BLaER1 treated with 17β-estradiol and CSF1 and Interleukin-3, amounts not matched to agents 10 nM and 100 nM (cell line): ENCODE measurements around the gene UBE2L3.
A peak's percentile ranks its signal among the peaks of the same experiment; 100 is the strongest.
"Not testable (repeated sequence)": the region's sequence is repeated elsewhere in the genome, so short reads cannot be mapped to it uniquely, and the experiment has no call there.

Experiments used
- H3K27ac ChIP-seq, 11 experiments: shearing (Covaris generic); formaldehyde crosslinking; 2 replicates each; pipeline ENCODE4 v1.8.1; 2022
- H3K27me3 ChIP-seq, 11 experiments: shearing (Covaris generic); formaldehyde crosslinking; 2 replicates each; pipeline ENCODE4 v1.8.1; 2022
- H3K36me3 ChIP-seq, 11 experiments: shearing (Covaris generic); formaldehyde crosslinking; 2 replicates each; pipeline ENCODE4 v1.8.1; 2022
- H3K4me1 ChIP-seq, 10 experiments: shearing (Covaris generic); formaldehyde crosslinking; 2 replicates each; pipeline ENCODE4 v1.8.1; 2022
- H3K4me2 ChIP-seq, 11 experiments: shearing (Covaris generic); formaldehyde crosslinking; 2 replicates each; pipeline ENCODE4 v1.8.1; 2022
- H3K4me3 ChIP-seq, 10 experiments: shearing (Covaris generic); formaldehyde crosslinking; 2 replicates each; pipeline ENCODE4 v1.8.1; 2022
- H3K9ac ChIP-seq, 11 experiments: shearing (Covaris generic); formaldehyde crosslinking; 2 replicates each; pipeline ENCODE4 v1.8.1; 2022
- H3K9me3 ChIP-seq, 11 experiments: shearing (Covaris generic); formaldehyde crosslinking; replicated peaks in 1 of 11; 2 replicates each; pipeline ENCODE4 v1.8.1; 2022
- H4K20me1 ChIP-seq, 11 experiments: shearing (Covaris generic); formaldehyde crosslinking; 2 replicates each; pipeline ENCODE4 v1.8.1; 2022
- Cebpa-rat ChIP-seq, 11 experiments: shearing (Covaris generic); IDR thresholded peaks; 2 replicates each; pipeline ENCODE4 v1.8.1; 2022

Gene UBE2L3

GRCh38 chr22:21599053-21599893 is 31.8 kb downstream of the UBE2L3 start:
- Histone ChIP-seq H3K4me1 (peaks cover 0 to 53% (median 8%) of the 10 kb centered on the region in 10 experiments; a peak in 12 of 20 replicates), H3K36me3 (peaks cover 46 to 96% (median 85%) of the 10 kb centered on the region in 11 experiments), H3K27me3 (no peaks in the 10 kb centered on the region), H3K4me3 (no peak overlapping the region), H3K27ac (no peak overlapping the region), H3K9me3 (no peaks in the 10 kb centered on the region), H3K9ac (peak overlapping the region in 1 of 11 experiments; percentile 14; a peak in 1 of 22 replicates), H4K20me1 (peaks cover 100% of the 10 kb centered on the region in 11 experiments), H3K4me2 (peak overlapping the region in 4 of 11 experiments; percentile 1 to 24 (median 12); a peak in 2 of 22 replicates)
- TF ChIP-seq Cebpa-rat (IDR thresholded peaks at IDR 0.05) = no peak

DNA sequence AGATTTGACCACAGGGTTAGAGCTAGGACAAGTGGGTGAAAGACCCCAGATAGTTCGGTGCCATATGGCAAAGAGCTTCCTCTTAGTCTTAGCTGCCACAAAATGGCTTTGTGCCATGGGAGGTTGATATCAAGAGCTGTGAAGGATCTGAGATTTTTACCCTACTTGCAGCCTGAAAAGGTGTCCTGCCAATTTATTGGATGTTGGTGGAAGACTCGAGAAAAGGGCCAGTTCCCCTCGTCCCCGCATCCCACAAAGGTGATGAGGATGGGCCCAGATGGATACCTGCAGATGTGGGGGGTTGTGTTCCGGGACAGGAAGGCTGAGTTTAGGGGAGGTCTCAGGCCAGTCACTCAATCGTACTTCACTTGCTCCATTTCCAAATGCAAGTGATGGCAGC is 35.1 kb downstream of the UBE2L3 start:
- H3K9ac ChIP-seq = no peak overlapping the region
- no peak overlapping the region for H3K4me2 ChIP-seq
- peaks cover 15 to 96% (median 78%) of the 10 kb centered on the region in 11 experiments for H3K36me3 ChIP-seq
- peaks cover 0 to 74% (median 14%) of the 10 kb centered on the region in 10 experiments; a peak in 11 of 20 replicates for H3K4me1 ChIP-seq
- TF ChIP-seq Cebpa-rat (IDR thresholded peaks at IDR 0.05) = no peak
- no peaks in the 10 kb centered on the region for H3K9me3 ChIP-seq
- H3K4me3 ChIP-seq = no peak overlapping the region
- no peaks in the 10 kb centered on the region for H3K27me3 ChIP-seq
- no peak overlapping the region for H3K27ac ChIP-seq
- peaks cover 100% of the 10 kb centered on the region in 11 experiments for H4K20me1 ChIP-seq

- Histone ChIP-seq H3K4me2 (peak overlapping the region in 3 of 11 experiments; percentile 27 to 63 (median 50); a peak in 5 of 22 replicates), H3K9ac (0 out of 22 replicates have a peak overlapping the region, but pooled peaks of 2 of the 11 experiments have one; percentile 31 to 43), H3K27me3 (no peaks in the 10 kb centered on the region), H3K27ac (peak overlapping the region in 1 of 11 experiments; percentile 23; a peak in 1 of 22 replicates), H3K4me1 (peaks cover 0 to 61% (median 11%) of the 10 kb centered on the region in 10 experiments; a peak in 11 of 20 replicates), H3K4me3 (no peak overlapping the region), H3K9me3 (no peaks in the 10 kb centered on the region), H4K20me1 (peaks cover 100% of the 10 kb centered on the region in 11 experiments), H3K36me3 (peaks cover 15 to 96% (median 77%) of the 10 kb centered on the region in 11 experiments)
- no peak for TF ChIP-seq Cebpa-rat (IDR thresholded peaks at IDR 0.05)
Observed at GRCh38 chr22:21603973-21604372, 36.5 kb downstream of the UBE2L3 start.

- H3K36me3 ChIP-seq = peaks cover 28 to 96% (median 77%) of the 10 kb centered on the region in 11 experiments
- H3K27ac ChIP-seq = no peak overlapping the region
- H3K4me3 ChIP-seq = no peak overlapping the region
- H3K4me1 ChIP-seq = peaks cover 0 to 57% (median 9%) of the 10 kb centered on the region in 10 experiments; a peak in 11 of 20 replicates
- H3K9me3 ChIP-seq = no peaks in the 10 kb centered on the region
- peaks cover 100% of the 10 kb centered on the region in 11 experiments for H4K20me1 ChIP-seq
- H3K9ac ChIP-seq = no peak overlapping the region
- peak overlapping the region in 3 of 11 experiments; percentile 17 to 33 (median 32); a peak in 5 of 22 replicates for H3K4me2 ChIP-seq
- no peak for TF ChIP-seq Cebpa-rat (IDR thresholded peaks at IDR 0.05)
- H3K27me3 ChIP-seq = no peaks in the 10 kb centered on the region
Observed at GRCh38 chr22:21605887-21606564, 38.5 kb downstream of the UBE2L3 start.

DNA sequence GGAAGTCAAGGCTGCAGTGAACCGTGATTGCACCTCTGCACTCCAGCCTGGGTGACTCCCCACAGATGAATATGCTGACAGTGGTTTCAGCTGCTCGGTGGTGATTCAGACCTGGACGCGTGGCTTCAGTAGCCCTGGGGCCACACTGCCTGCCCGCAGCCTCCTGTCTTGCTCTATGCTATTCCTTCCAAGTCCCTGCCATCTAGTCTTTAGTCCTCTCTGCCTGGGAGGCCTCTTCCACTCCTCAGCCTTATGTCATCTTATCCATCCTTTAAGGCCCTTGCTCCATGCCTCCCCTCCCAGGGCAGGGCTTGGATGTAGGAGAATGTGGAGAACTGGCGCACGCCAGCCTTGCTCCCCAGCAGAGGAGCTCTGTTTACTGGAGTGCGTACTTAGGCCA is 39.3 kb downstream of the UBE2L3 start:
- H3K4me2 ChIP-seq = peak overlapping the region in 3 of 11 experiments; percentile 17 to 33 (median 30); a peak in 2 of 22 replicates
- H3K9ac ChIP-seq = no peak overlapping the region
- peaks cover 0 to 57% (median 9%) of the 10 kb centered on the region in 10 experiments; a peak in 11 of 20 replicates for H3K4me1 ChIP-seq
- H3K27ac ChIP-seq = no peak overlapping the region
- peaks cover 100% of the 10 kb centered on the region in 11 experiments for H4K20me1 ChIP-seq
- H3K9me3 ChIP-seq = no peaks in the 10 kb centered on the region
- H3K27me3 ChIP-seq = no peaks in the 10 kb centered on the region
- H3K36me3 ChIP-seq = peaks cover 36 to 96% (median 81%) of the 10 kb centered on the region in 11 experiments
- no peak for TF ChIP-seq Cebpa-rat (IDR thresholded peaks at IDR 0.05)
- H3K4me3 ChIP-seq = no peak overlapping the region

DNA sequence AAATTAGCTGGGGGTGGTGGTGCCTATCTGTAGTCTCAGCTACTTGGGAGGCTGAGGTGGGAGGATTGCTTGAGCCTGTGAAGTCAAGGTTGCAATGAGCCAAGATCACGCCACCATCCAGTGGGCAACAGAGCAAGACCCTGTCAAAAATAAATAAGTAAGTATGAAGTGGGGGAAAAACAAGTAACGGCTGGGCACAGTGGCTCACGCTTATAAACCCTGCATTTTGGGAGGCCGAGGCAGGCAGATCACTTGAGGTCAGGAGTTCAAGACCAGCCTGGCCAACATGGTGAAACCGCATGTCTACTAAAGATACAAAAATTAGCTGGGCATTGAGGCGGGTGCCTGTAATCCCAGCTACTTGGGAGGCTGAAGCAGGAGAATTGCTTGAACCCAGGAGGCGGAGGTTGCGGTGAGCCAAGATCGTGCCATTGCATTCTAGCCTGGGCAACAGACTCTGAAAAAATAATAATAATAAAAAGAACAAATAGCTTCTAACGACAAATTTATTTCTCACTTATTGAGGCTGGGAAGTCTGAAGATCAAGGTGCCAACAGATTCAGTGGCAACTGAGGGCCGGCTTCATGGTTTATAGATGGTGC is 42.1 kb downstream of the UBE2L3 start:
- peaks cover 100% of the 10 kb centered on the region in 11 experiments for H4K20me1 ChIP-seq
- not testable (repeated sequence) for H3K4me3 ChIP-seq, H3K27ac ChIP-seq, H3K9ac ChIP-seq, H3K27me3 ChIP-seq, H3K4me2 ChIP-seq, H3K9me3 ChIP-seq
- peaks cover 12 to 54% (median 19%) of the 10 kb centered on the region in 10 experiments; a peak in 19 of 20 replicates for H3K4me1 ChIP-seq
- peaks cover 55 to 100% (median 93%) of the 10 kb centered on the region in 11 experiments for H3K36me3 ChIP-seq

- Histone ChIP-seq H3K36me3 (peaks cover 65 to 100% (median 91%) of the 10 kb centered on the region in 11 experiments), H4K20me1 (peaks cover 99 to 100% (median 100%) of the 10 kb centered on the region in 11 experiments)
Observed at GRCh38 chr22:21611210-21611977, 43.9 kb downstream of the UBE2L3 start.

GRCh38 chr22:21612858-21613257 is 45.3 kb downstream of the UBE2L3 start:
- H3K4me3 ChIP-seq = no peak overlapping the region
- no peak for TF ChIP-seq Cebpa-rat (IDR thresholded peaks at IDR 0.05)
- H3K4me1 ChIP-seq = peaks cover 33 to 50% (median 46%) of the 10 kb centered on the region in 10 experiments
- H3K27ac ChIP-seq = no peak overlapping the region
- no peak overlapping the region for H3K9ac ChIP-seq
- peaks cover 99 to 100% (median 100%) of the 10 kb centered on the region in 11 experiments for H4K20me1 ChIP-seq
- H3K9me3 ChIP-seq = no peaks in the 10 kb centered on the region
- no peaks in the 10 kb centered on the region for H3K27me3 ChIP-seq
- peaks cover 70 to 95% (median 86%) of the 10 kb centered on the region in 11 experiments for H3K36me3 ChIP-seq
- 0 out of 22 replicates have a peak overlapping the region, but pooled peaks of 1 of the 11 experiments have one; percentile 2 for H3K4me2 ChIP-seq

More at GRCh38 chr22:21611210-21611977, 43.9 kb downstream of the UBE2L3 start:
- H3K27me3 ChIP-seq = no peaks in the 10 kb centered on the region
- no peak overlapping the region for H3K4me3 ChIP-seq
- no peak overlapping the region for H3K4me2 ChIP-seq
- peak overlapping the region in 2 of 11 experiments; percentile 15 to 26; a peak in 1 of 22 replicates for H3K9ac ChIP-seq
- no peaks in the 10 kb centered on the region for H3K9me3 ChIP-seq
- no peak for TF ChIP-seq Cebpa-rat (IDR thresholded peaks at IDR 0.05)
- H3K4me1 ChIP-seq = peaks cover 28 to 53% (median 34%) of the 10 kb centered on the region in 10 experiments
- H3K27ac ChIP-seq = no peak overlapping the region
